B cell (primary cell): ENCODE data around the gene PCDHGB5.
A peak's percentile ranks its signal among the peaks of the same experiment; 100 is the strongest.

Experiments
- CTCF ChIP-seq: fragments of 200-600 bp; IDR thresholded peaks from one replicate; pipeline ENCODE4 v1.8.0; 2022; ENCODE audit warnings: antibody characterized with exemption, mild to moderate bottlenecking
- EZH2 ChIP-seq: IDR thresholded peaks from 2 replicates; pipeline ENCODE4 v1.6.1; 2012; ENCODE audit warnings: borderline replicate concordance, low read depth, mild to moderate bottlenecking, moderate library complexity, low read length; ENCODE audit not compliant: insufficient read depth, poor library complexity, severe bottlenecking

GRCh38 chr5:141420855-141421488, 23.2 kb downstream of the PCDHGB5 start, which contains the start of gene PCDHGA11:
- TF ChIP-seq CTCF (peak; percentile 72), EZH2 (no peak)
